ENCODE measurements around the gene TBC1D16. TPM values are rescaled to one million over a fixed set of nuclear protein-coding genes. Genes with fewer than 3 reads are reported as not detected.

The TBC1D16 gene
- total RNA-seq, 2 experiments from 2014 or later: 0.38 to 0.74 TPM

DNA sequence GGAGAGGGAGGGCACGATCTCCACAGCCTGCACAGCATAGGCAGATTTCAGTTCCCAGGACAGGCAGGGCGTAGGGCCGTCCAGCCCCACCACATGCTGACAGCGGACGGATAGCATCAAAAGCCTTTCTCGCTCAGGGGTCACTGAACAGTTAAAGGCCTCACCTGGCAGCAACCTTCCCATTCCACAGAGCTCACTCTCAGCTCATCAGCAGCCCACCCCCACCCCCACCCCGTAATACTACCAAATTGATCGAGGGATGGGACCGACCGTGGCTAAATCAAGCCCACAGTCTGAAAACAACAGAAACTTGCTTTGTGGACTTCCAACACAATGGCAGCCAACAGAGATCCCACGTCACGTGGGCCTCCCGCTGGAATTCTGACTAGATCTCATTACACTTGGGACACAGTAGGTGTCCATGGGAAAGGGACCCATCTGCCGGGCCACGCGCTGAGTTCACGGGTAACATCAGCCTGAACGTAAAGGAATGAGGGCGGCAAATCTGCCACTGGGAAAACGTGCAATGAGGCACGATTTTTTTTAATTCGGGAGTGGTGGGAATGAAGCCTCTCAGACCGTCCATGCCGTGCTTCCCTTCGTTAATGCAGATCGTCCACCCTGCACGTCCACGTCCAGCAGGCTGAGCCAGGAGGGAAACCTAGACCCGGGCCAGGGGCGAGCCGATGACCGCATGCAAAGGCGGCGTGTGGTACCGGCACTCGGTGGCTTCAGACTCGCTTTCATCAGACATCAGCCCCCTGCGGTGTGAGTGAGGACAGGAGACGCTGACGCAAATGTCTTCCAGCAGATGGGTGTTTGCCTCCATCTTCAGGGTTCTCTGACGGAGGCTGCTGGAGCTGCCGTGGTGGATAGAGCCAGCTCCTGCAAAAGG, 92.1 kb downstream of the TBC1D16 start:
- H2AFZ ChIP-seq (ENCODE audit: low read length): no peak overlapping the region
- no peak overlapping the region for H3K4me2 ChIP-seq (ENCODE audit: low read length)
- H3K79me2 ChIP-seq (ENCODE audit: insufficient read depth, low read depth, low read length): no peaks in the 10 kb centered on the region
- no TSS peak for BruUV-seq (replicated peaks)
- H3K4me1 ChIP-seq (ENCODE audit: insufficient read depth, low read length, poor library complexity, severe bottlenecking): no peaks in the 10 kb centered on the region
- no peaks in the 10 kb centered on the region for H3K9me3 ChIP-seq (ENCODE audit: low read length)
- no peaks in the 10 kb centered on the region for H3K9me2 ChIP-seq (ENCODE audit: insufficient read depth, low read length)
- intact Hi-C loops (cut with micrococcal nuclease; ENCODE audit: unreplicated experiment): no loop called here
- no peak overlapping the region for H3K27ac ChIP-seq (ENCODE audit: low read depth, low read length, poor library complexity, severe bottlenecking)
- CTCF ChIA-PET (ENCODE audit: unreplicated experiment): no interaction called here
- POLR2A ChIA-PET: no interaction called here
- H3K4me3 ChIP-seq (ENCODE audit: low read depth, low read length, poor library complexity, severe bottlenecking): no peak overlapping the region
- no peak for DNase-seq (ENCODE audit: low spot score)
- H4K20me1 ChIP-seq (ENCODE audit: insufficient read depth, low read length): no peaks in the 10 kb centered on the region
- TF ChIP-seq, protein P1, sequence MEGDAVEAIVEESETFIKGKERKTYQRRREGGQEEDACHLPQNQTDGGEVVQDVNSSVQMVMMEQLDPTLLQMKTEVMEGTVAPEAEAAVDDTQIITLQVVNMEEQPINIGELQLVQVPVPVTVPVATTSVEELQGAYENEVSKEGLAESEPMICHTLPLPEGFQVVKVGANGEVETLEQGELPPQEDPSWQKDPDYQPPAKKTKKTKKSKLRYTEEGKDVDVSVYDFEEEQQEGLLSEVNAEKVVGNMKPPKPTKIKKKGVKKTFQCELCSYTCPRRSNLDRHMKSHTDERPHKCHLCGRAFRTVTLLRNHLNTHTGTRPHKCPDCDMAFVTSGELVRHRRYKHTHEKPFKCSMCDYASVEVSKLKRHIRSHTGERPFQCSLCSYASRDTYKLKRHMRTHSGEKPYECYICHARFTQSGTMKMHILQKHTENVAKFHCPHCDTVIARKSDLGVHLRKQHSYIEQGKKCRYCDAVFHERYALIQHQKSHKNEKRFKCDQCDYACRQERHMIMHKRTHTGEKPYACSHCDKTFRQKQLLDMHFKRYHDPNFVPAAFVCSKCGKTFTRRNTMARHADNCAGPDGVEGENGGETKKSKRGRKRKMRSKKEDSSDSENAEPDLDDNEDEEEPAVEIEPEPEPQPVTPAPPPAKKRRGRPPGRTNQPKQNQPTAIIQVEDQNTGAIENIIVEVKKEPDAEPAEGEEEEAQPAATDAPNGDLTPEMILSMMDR (conservative IDR thresholded peaks at IDR 0.05; ENCODE audit: low read length): no peak
- no peak for TF ChIP-seq EZH2phosphoT487 (IDR thresholded peaks at IDR 0.05; ENCODE audit: borderline replicate concordance, low read depth, low read length)
- H3K36me3 ChIP-seq (ENCODE audit: insufficient read depth, low read length): no peaks in the 10 kb centered on the region

DNA sequence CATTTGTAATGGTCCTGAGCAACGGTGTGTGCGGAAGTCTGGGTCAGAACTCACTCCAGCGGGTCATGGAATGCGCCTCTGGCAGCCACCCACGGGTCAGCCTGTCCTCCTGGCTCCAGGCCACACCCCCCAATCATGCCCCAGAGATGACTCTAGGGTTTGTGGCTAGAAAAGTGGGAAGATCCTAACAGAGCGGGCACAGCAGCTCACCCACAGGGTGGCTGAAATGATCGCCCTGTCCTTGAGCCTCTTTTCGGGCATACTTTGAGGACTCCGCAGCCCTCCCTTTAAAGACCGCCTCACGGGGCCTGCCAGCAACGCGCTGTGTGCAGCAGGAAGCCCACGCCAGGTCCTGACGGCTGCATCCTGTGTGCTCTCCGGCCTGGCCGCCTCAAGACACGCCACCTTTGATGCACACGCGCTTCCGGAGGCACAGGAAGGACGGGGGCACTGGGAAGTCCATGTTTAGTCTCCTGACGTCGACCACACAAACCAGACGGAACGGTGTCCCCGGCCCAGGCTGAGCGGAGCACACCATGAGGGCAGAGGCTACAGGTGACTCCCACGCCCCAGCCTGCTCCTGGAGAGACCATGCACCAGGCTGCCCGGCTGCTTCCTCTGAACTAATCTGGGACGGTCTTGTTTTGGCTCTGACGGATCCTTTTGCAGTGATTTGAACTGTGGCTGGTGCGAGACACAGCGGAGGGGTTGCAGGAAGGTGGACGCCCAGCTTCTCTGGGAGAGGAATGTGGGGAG, 92.9 kb downstream of the TBC1D16 start:
- DNase-seq (ENCODE audit: low spot score): peak; percentile 21
- Histone ChIP-seq H3K9me2 (ENCODE audit: insufficient read depth, low read length) (no peaks in the 10 kb centered on the region), H3K27ac (ENCODE audit: low read depth, low read length, poor library complexity, severe bottlenecking) (no peak overlapping the region), H3K79me2 (ENCODE audit: insufficient read depth, low read depth, low read length) (no peaks in the 10 kb centered on the region), H2AFZ (ENCODE audit: low read length) (no peak overlapping the region), H3K9me3 (ENCODE audit: low read length) (no peaks in the 10 kb centered on the region), H4K20me1 (ENCODE audit: insufficient read depth, low read length) (no peaks in the 10 kb centered on the region), H3K4me1 (ENCODE audit: insufficient read depth, low read length, poor library complexity, severe bottlenecking) (no peaks in the 10 kb centered on the region), H3K4me2 (ENCODE audit: low read length) (no peak overlapping the region), H3K4me3 (ENCODE audit: low read depth, low read length, poor library complexity, severe bottlenecking) (no peak overlapping the region), H3K36me3 (ENCODE audit: insufficient read depth, low read length) (no peaks in the 10 kb centered on the region)
- CTCF ChIA-PET (ENCODE audit: unreplicated experiment): no interaction called here
- POLR2A ChIA-PET: no interaction called here
- intact Hi-C loops (cut with micrococcal nuclease; ENCODE audit: unreplicated experiment): no loop called here
- no TSS peak for BruUV-seq (replicated peaks)
- no peak for TF ChIP-seq EZH2phosphoT487 (IDR thresholded peaks at IDR 0.05; ENCODE audit: borderline replicate concordance, low read depth, low read length)
- TF ChIP-seq, protein P1 (conservative IDR thresholded peaks at IDR 0.05; ENCODE audit: low read length): no peak

DNA sequence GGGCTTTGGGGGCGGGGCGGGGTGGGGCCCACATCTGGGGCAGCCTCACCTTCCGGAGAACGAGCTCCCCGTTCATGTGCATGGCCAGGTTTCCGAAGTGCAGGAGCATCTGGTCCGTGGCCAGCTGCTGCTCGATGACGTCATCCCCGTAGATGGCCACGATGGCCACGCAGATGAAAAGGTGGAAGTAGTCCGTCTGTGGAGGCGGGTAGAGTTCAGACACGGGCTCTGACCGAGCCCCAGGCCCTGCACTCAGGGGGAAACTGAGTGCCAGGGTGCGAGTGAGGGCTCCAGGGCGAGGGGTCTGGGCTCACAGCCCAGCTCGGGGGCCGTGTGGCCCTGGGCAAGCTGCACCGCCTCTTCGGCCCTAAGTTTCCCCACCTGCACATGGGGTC, 93.7 kb downstream of the TBC1D16 start:
- no peaks in the 10 kb centered on the region for H3K9me3 ChIP-seq (ENCODE audit: low read length)
- H3K36me3 ChIP-seq (ENCODE audit: insufficient read depth, low read length): no peaks in the 10 kb centered on the region
- H3K4me3 ChIP-seq (ENCODE audit: low read depth, low read length, poor library complexity, severe bottlenecking): no peak overlapping the region
- no peak overlapping the region for H3K4me2 ChIP-seq (ENCODE audit: low read length)
- H3K79me2 ChIP-seq (ENCODE audit: insufficient read depth, low read depth, low read length): no peaks in the 10 kb centered on the region
- no peak overlapping the region for H3K27ac ChIP-seq (ENCODE audit: low read depth, low read length, poor library complexity, severe bottlenecking)
- ChIA-PET CTCF (ENCODE audit: unreplicated experiment) (no interaction called here), POLR2A (no interaction called here)
- H3K9me2 ChIP-seq (ENCODE audit: insufficient read depth, low read length): no peaks in the 10 kb centered on the region
- no peak for DNase-seq (ENCODE audit: low spot score)
- no peak overlapping the region for H2AFZ ChIP-seq (ENCODE audit: low read length)
- no peaks in the 10 kb centered on the region for H4K20me1 ChIP-seq (ENCODE audit: insufficient read depth, low read length)
- no TSS peak for BruUV-seq (replicated peaks)
- TF ChIP-seq, protein P1 (conservative IDR thresholded peaks at IDR 0.05; ENCODE audit: low read length): no peak
- TF ChIP-seq EZH2phosphoT487 (IDR thresholded peaks at IDR 0.05; ENCODE audit: borderline replicate concordance, low read depth, low read length): no peak
- peaks cover 6% of the 10 kb centered on the region for H3K4me1 ChIP-seq (ENCODE audit: insufficient read depth, low read length, poor library complexity, severe bottlenecking)
- intact Hi-C loops (cut with micrococcal nuclease; ENCODE audit: unreplicated experiment): no loop called here

Data from OCI-LY7 (cell line).